ENCODE measurements around the gene KLHL35.
A peak's percentile ranks its signal among the peaks of the same experiment; 100 is the strongest.

Gene KLHL35

GRCh38 chr11:75469785-75470405 lies 36.9 kb upstream of the KLHL35 start:
- DNase-seq (ENCODE audit: low read depth) = no peak

- peak; percentile 61 for DNase-seq (ENCODE audit: low read depth)
Observed at GRCh38 chr11:75468534-75469340, 35.7 kb upstream of the KLHL35 start.

GRCh38 chr11:75467881-75468280 lies 34.9 kb upstream of the KLHL35 start:
- no peak for DNase-seq (ENCODE audit: low read depth)

GRCh38 chr11:75467311-75467710 lies 34.3 kb upstream of the KLHL35 start:
- no peak for DNase-seq (ENCODE audit: low read depth)

- DNase-seq (ENCODE audit: low read depth) = peak; percentile 19
Observed at GRCh38 chr11:75465701-75466531, 32.9 kb upstream of the KLHL35 start.

- DNase-seq (ENCODE audit: low read depth) = peak; percentile 13
Observed at GRCh38 chr11:75463106-75463774, 30.2 kb upstream of the KLHL35 start.

GRCh38 chr11:75462117-75462653 lies 29.2 kb upstream of the KLHL35 start:
- DNase-seq (ENCODE audit: low read depth) = no peak

GRCh38 chr11:75461151-75461550 lies 28.1 kb upstream of the KLHL35 start:
- no peak for DNase-seq (ENCODE audit: low read depth)

GRCh38 chr11:75456596-75457183 lies 23.7 kb upstream of the KLHL35 start:
- DNase-seq (ENCODE audit: low read depth) = no peak

GRCh38 chr11:75454987-75455386 lies 22.0 kb upstream of the KLHL35 start:
- DNase-seq (ENCODE audit: low read depth) = no peak

GRCh38 chr11:75453916-75454655 lies 21.1 kb upstream of the KLHL35 start:
- DNase-seq (ENCODE audit: low read depth) = no peak

GRCh38 chr11:75450826-75451821 lies 18.1 kb upstream of the KLHL35 start:
- DNase-seq (ENCODE audit: low read depth) = no peak

GRCh38 chr11:75450236-75450635 lies 17.2 kb upstream of the KLHL35 start:
- DNase-seq (ENCODE audit: low read depth) = no peak

GRCh38 chr11:75449776-75450175 lies 16.8 kb upstream of the KLHL35 start:
- DNase-seq (ENCODE audit: low read depth) = no peak

GRCh38 chr11:75449271-75449670 lies 16.3 kb upstream of the KLHL35 start:
- no peak for DNase-seq (ENCODE audit: low read depth)

GRCh38 chr11:75447415-75447814 lies 14.4 kb upstream of the KLHL35 start:
- no peak for DNase-seq (ENCODE audit: low read depth)

- peak; percentile 67 for DNase-seq (ENCODE audit: low read depth)
Observed at GRCh38 chr11:75445315-75445953, 12.4 kb upstream of the KLHL35 start.

- no peak for DNase-seq (ENCODE audit: low read depth)
Observed at GRCh38 chr11:75443043-75443442, 10.0 kb upstream of the KLHL35 start.
